HepG2 (cell line): ENCODE data around the gene HDDC3. TPM values are rescaled to one million over a fixed set of nuclear protein-coding genes. Genes with fewer than 3 reads are reported as not detected.

Experiments used
- AHR ChIP-seq: IDR thresholded peaks from 2 replicates; pipeline ENCODE4 v1.6.1; 2018; ENCODE audit warnings: missing genetic modification reagents, missing compliant biosample characterization
- DMAP1 ChIP-seq: IDR thresholded peaks from 2 replicates; pipeline ENCODE4 v1.6.1; 2016
- ETV5 ChIP-seq: IDR thresholded peaks from 2 replicates; pipeline ENCODE4 v1.6.1; 2018; ENCODE audit warnings: missing biosample characterization, missing genetic modification reagents, inconsistent platforms, borderline replicate concordance
- GZF1 ChIP-seq: sonication (generic); formaldehyde crosslinking; IDR thresholded peaks from 2 replicates; pipeline ENCODE4 v1.5.1; 2020; ENCODE audit warnings: mild to moderate bottlenecking, missing genetic modification reagents
- HMG20B ChIP-seq: conservative IDR thresholded peaks from 2 replicates; pipeline ENCODE4 v1.6.1; 2016; ENCODE audit warnings: missing genetic modification reagents, missing compliant biosample characterization
- HOXA3 ChIP-seq: sonication (generic); formaldehyde crosslinking; IDR thresholded peaks from 2 replicates; pipeline ENCODE4 v1.5.0; 2020; ENCODE audit warnings: missing genetic modification reagents
- ZC3H4 ChIP-seq: sonication (generic); formaldehyde crosslinking; IDR thresholded peaks from 2 replicates; pipeline ENCODE4 v1.4.0; 2020; ENCODE audit warnings: missing genetic modification reagents, borderline replicate concordance
- ZFP62 ChIP-seq: sonication (generic); formaldehyde crosslinking; IDR thresholded peaks from 2 replicates; pipeline ENCODE4 v1.4.0; 2020; ENCODE audit warnings: missing genetic modification reagents
- ZNF124 ChIP-seq: sonication (generic); formaldehyde crosslinking; IDR thresholded peaks from 2 replicates; pipeline ENCODE4 v1.4.0; 2020; ENCODE audit warnings: missing genetic modification reagents
- ZNF3 ChIP-seq: IDR thresholded peaks from 2 replicates; pipeline ENCODE4 v1.7.0; 2017; ENCODE audit warnings: inconsistent platforms
- ZNF614 ChIP-seq: IDR thresholded peaks from 2 replicates; pipeline ENCODE4 v1.6.1; 2018; ENCODE audit warnings: missing biosample characterization, missing genetic modification reagents, inconsistent platforms, borderline replicate concordance
- ZNF766 ChIP-seq: sonication (generic); formaldehyde crosslinking; IDR thresholded peaks from 2 replicates; pipeline ENCODE4 v1.5.0; 2020; ENCODE audit warnings: missing genetic modification reagents, borderline replicate concordance
- polyA plus RNA-seq, 8 experiments: library from polyadenylated mRNA; depleted of rRNA in 3 of 8; stranded (reverse) in 7 of 8; unstranded in 1 of 8; fragments of >200 nt; fragmentation: Illumina TruSeq in 4 of 8; extraction: Trizol in 4 of 8; gene quantifications; 2 replicates each; pipeline versions ENCODE4 v1.2.1 to v1.2.3, GENCODE V29; 2011 to 2016; ENCODE audit warnings: low read depth in 4 of 8, missing spikeins in 1 of 8, mixed read lengths in 1 of 8; ENCODE audit not compliant: insufficient read depth in 1 of 8
- total RNA-seq, 5 experiments: library from RNA; depleted of rRNA; stranded (reverse); fragments of >200 nt; fragmentation: Illumina TruSeq; extraction: Trizol; gene quantifications; 2 replicates each; pipeline ENCODE4 v1.2.3, GENCODE V29; 2016; ENCODE audit warnings: low read depth in 1 of 5
- TF ChIP-seq, protein P1 (sequence below): IDR thresholded peaks from 2 replicates; pipeline ENCODE4 v1.6.1; 2018; ENCODE audit warnings: missing genetic modification reagents, mild to moderate bottlenecking, missing compliant biosample characterization
- TF ChIP-seq, protein P2 (sequence below): sonication (generic); formaldehyde crosslinking; IDR thresholded peaks from 2 replicates; pipeline ENCODE4 v1.4.0; 2020; ENCODE audit warnings: mild to moderate bottlenecking, missing genetic modification reagents
- TF ChIP-seq, protein P3 (sequence below): sonication (generic); formaldehyde crosslinking; IDR thresholded peaks from 2 replicates; pipeline ENCODE4 v1.4.0; 2020; ENCODE audit warnings: missing genetic modification reagents, borderline replicate concordance
- TF ChIP-seq, protein P4 (sequence below): sonication (generic); formaldehyde crosslinking; IDR thresholded peaks from 2 replicates; pipeline ENCODE4 v1.5.0; 2020; ENCODE audit warnings: mild to moderate bottlenecking, missing genetic modification reagents, moderate library complexity
- TF ChIP-seq, protein P5 (sequence below): sonication (generic); formaldehyde crosslinking; IDR thresholded peaks from 2 replicates; pipeline ENCODE4 v1.8.1; 2023; ENCODE audit warnings: missing genetic modification reagents, mild to moderate bottlenecking, borderline replicate concordance
- TF ChIP-seq, protein P6 (sequence below): sonication (generic); formaldehyde crosslinking; IDR thresholded peaks from 2 replicates; pipeline ENCODE4 v1.8.1; 2023; ENCODE audit warnings: mild to moderate bottlenecking, inconsistent platforms, moderate library complexity, missing genetic modification reagents, borderline replicate concordance
- TF ChIP-seq, protein P7 (sequence below): sonication (generic); formaldehyde crosslinking; IDR thresholded peaks from 2 replicates; pipeline ENCODE4 v1.9.0; 2022; ENCODE audit warnings: missing genetic modification reagents, mild to moderate bottlenecking, borderline replicate concordance

Gene HDDC3
- total and polyA plus RNA-seq, 2 of the 13 experiments (the other 11 are each of a cell fraction or from before 2014, with no cell fraction given): 18.7 to 28.3 TPM

DNA sequence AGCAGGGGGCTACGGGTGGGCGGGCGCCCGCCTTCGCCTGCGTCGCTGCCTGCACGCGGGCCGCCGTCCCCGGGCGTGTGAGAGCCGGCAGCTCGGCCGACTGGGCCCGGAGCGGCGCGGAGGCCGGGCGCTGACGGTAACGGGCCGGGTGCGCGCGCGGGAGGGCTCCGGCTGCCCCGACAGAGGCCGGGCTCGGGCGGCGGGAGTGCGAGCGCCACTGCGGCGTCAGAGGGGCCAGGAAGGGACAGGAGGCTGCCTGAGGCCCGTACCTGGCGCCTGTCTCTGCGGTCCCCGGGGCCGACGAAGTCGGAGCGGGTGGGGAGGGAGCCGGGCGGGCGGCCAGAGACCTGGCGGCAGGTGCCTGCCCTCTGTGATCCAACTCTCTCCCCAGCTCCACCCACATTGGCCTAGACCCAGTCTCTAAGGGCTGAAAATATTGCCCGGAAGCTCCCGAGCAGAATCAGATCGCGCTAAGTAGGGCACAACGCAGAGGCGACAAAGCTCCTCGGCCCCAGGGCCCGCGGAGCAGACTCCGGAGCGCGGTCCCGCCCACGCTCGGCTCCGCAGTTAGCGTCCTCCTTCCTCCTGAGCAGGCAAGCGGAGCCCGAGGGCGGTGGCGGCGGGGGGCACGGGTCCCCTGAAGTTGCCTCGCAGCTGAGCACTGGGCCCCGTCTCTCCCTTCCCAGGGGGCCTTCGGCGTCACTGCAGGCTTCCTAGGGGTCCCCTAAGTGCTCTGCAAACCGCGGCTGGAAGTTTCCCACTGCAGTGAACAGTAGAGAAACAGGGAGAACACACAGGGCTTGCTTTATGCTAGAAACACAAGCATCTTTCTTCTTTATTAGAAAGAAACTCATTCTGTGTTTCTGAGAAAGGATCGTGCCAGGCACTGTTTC is 29.3 kb downstream of the HDDC3 start, which contains the start of gene MAN2A2 (continued):
- TF ChIP-seq ZNF614 (CRISPR knock-in tag) (0 out of 2 replicates have a peak, but pooled peaks have one; percentile 20), HOXA3 (peak; percentile 49; the same call in 1 of the 2 replicates), ZNF124 (CRISPR knock-in tag) (no peak), ZNF3 (CRISPR knock-in tag) (no peak), ETV5 (0 out of 2 replicates have a peak, but pooled peaks have one; percentile 26), DMAP1 (peak; percentile 29; the same call in 1 of the 2 replicates), ZC3H4 (CRISPR knock-in tag) (no peak), ZFP62 (CRISPR knock-in tag) (no peak), GZF1 (CRISPR knock-in tag) (no peak), AHR (CRISPR knock-in tag) (no peak), HMG20B (CRISPR knock-in tag) (0 out of 2 replicates have a peak, but pooled peaks have one; percentile 28), ZNF766 (CRISPR knock-in tag) (no peak; the same call in 1 of the 2 replicates)
- TF ChIP-seq, protein P1, sequence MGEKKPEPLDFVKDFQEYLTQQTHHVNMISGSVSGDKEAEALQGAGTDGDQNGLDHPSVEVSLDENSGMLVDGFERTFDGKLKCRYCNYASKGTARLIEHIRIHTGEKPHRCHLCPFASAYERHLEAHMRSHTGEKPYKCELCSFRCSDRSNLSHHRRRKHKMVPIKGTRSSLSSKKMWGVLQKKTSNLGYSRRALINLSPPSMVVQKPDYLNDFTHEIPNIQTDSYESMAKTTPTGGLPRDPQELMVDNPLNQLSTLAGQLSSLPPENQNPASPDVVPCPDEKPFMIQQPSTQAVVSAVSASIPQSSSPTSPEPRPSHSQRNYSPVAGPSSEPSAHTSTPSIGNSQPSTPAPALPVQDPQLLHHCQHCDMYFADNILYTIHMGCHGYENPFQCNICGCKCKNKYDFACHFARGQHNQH (CRISPR knock-in tag): peak; percentile 28; the same call in 1 of the 2 replicates
- TF ChIP-seq, protein P2, sequence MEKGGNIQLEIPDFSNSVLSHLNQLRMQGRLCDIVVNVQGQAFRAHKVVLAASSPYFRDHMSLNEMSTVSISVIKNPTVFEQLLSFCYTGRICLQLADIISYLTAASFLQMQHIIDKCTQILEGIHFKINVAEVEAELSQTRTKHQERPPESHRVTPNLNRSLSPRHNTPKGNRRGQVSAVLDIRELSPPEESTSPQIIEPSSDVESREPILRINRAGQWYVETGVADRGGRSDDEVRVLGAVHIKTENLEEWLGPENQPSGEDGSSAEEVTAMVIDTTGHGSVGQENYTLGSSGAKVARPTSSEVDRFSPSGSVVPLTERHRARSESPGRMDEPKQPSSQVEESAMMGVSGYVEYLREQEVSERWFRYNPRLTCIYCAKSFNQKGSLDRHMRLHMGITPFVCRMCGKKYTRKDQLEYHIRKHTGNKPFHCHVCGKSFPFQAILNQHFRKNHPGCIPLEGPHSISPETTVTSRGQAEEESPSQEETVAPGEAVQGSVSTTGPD: 0 out of 2 replicates have a peak, but pooled peaks have one; percentile 39
- TF ChIP-seq, protein P3, sequence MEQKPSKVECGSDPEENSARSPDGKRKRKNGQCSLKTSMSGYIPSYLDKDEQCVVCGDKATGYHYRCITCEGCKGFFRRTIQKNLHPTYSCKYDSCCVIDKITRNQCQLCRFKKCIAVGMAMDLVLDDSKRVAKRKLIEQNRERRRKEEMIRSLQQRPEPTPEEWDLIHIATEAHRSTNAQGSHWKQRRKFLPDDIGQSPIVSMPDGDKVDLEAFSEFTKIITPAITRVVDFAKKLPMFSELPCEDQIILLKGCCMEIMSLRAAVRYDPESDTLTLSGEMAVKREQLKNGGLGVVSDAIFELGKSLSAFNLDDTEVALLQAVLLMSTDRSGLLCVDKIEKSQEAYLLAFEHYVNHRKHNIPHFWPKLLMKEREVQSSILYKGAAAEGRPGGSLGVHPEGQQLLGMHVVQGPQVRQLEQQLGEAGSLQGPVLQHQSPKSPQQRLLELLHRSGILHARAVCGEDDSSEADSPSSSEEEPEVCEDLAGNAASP (CRISPR knock-in tag): no peak
- TF ChIP-seq, protein P4, sequence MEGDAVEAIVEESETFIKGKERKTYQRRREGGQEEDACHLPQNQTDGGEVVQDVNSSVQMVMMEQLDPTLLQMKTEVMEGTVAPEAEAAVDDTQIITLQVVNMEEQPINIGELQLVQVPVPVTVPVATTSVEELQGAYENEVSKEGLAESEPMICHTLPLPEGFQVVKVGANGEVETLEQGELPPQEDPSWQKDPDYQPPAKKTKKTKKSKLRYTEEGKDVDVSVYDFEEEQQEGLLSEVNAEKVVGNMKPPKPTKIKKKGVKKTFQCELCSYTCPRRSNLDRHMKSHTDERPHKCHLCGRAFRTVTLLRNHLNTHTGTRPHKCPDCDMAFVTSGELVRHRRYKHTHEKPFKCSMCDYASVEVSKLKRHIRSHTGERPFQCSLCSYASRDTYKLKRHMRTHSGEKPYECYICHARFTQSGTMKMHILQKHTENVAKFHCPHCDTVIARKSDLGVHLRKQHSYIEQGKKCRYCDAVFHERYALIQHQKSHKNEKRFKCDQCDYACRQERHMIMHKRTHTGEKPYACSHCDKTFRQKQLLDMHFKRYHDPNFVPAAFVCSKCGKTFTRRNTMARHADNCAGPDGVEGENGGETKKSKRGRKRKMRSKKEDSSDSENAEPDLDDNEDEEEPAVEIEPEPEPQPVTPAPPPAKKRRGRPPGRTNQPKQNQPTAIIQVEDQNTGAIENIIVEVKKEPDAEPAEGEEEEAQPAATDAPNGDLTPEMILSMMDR (CRISPR knock-in tag): 0 out of 2 replicates have a peak, but pooled peaks have one; percentile 4
- TF ChIP-seq, protein P5, sequence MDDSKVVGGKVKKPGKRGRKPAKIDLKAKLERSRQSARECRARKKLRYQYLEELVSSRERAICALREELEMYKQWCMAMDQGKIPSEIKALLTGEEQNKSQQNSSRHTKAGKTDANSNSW (CRISPR knock-in tag): no peak
- TF ChIP-seq, protein P6, sequence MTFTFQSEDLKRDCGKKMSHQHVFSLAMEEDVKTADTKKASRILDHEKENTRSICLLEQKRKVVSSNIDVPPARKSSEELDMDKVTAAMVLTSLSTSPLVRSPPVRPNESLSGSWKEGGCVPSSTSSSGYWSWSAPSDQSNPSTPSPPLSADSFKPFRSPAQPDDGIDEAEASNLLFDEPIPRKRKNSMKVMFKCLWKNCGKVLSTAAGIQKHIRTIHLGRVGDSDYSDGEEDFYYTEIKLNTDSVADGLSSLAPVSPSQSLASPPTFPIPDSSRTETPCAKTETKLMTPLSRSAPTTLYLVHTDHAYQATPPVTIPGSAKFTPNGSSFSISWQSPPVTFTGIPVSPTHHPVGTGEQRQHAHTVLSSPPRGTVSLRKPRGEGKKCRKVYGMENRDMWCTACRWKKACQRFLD (CRISPR knock-in tag): no peak
- TF ChIP-seq, protein P7, sequence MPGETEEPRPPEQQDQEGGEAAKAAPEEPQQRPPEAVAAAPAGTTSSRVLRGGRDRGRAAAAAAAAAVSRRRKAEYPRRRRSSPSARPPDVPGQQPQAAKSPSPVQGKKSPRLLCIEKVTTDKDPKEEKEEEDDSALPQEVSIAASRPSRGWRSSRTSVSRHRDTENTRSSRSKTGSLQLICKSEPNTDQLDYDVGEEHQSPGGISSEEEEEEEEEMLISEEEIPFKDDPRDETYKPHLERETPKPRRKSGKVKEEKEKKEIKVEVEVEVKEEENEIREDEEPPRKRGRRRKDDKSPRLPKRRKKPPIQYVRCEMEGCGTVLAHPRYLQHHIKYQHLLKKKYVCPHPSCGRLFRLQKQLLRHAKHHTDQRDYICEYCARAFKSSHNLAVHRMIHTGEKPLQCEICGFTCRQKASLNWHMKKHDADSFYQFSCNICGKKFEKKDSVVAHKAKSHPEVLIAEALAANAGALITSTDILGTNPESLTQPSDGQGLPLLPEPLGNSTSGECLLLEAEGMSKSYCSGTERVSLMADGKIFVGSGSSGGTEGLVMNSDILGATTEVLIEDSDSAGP (CRISPR knock-in tag): peak; percentile 40; the same call in 1 of the 2 replicates
